DND-41 (cell line): ENCODE data around the gene TRPM1.

ENCODE experiments used
- ATAC-seq: fragments of 200-7000 bp; cut with Tn5 transposase; 3 replicates; pipeline ENCODE4 v1.9.1; 2021; ENCODE audit warnings: low read depth; ENCODE audit not compliant: insufficient read depth
- DNase-seq: peaks from one replicate; pipeline ENCODE4 v3.0.0-alpha.2; 2020
- H2AFZ ChIP-seq: 2 replicates; pipeline ENCODE4 v1.6.0; 2012; ENCODE audit warnings: low read depth, low read length
- H3K27ac ChIP-seq: 2 replicates; pipeline ENCODE4 v1.5.1; 2012; ENCODE audit warnings: low read length, inconsistent platforms
- H3K27me3 ChIP-seq: fragments of 200-600 bp; sonication (generic); 2 replicates; pipeline ENCODE4 v1.6.0; 2012; ENCODE audit warnings: low read length, mild to moderate bottlenecking, inconsistent platforms; ENCODE audit not compliant: insufficient read depth, poor library complexity
- H3K36me3 ChIP-seq: 2 replicates; pipeline ENCODE4 v1.5.1; 2012; ENCODE audit warnings: low read length, inconsistent platforms; ENCODE audit not compliant: insufficient read depth
- H3K4me1 ChIP-seq: 2 replicates; pipeline ENCODE4 v1.5.1; 2012; ENCODE audit warnings: mild to moderate bottlenecking, low read length; ENCODE audit not compliant: insufficient read depth
- H3K4me2 ChIP-seq: 2 replicates; pipeline ENCODE4 v1.6.0; 2012; ENCODE audit warnings: mild to moderate bottlenecking, moderate library complexity, low read length, inconsistent platforms; ENCODE audit not compliant: insufficient read depth
- H3K4me3 ChIP-seq, 2 experiments: fragments of 200-600 bp in 1 of 2; shearing (Covaris generic) in 1 of 2; 2 replicates each; pipeline ENCODE4 v1.5.1; 2012 to 2016; ENCODE audit warnings: inconsistent platforms in 2 of 2, low read length in 2 of 2, mild to moderate bottlenecking in 2 of 2, low read depth in 1 of 2, moderate library complexity in 1 of 2
- H3K79me2 ChIP-seq: 2 replicates; pipeline ENCODE4 v1.6.0; 2012; ENCODE audit warnings: low read length, inconsistent platforms; ENCODE audit not compliant: insufficient read depth
- H3K9ac ChIP-seq: 2 replicates; pipeline ENCODE4 v1.6.0; 2012; ENCODE audit warnings: low read depth, mild to moderate bottlenecking, inconsistent platforms, low read length, moderate library complexity
- H3K9me3 ChIP-seq: 2 replicates; pipeline ENCODE4 v1.5.1; 2012; ENCODE audit warnings: low read length, moderate library complexity, mild to moderate bottlenecking, inconsistent platforms; ENCODE audit not compliant: insufficient read depth, severe bottlenecking
- H4K20me1 ChIP-seq: 2 replicates; pipeline ENCODE4 v1.6.0; 2012; ENCODE audit warnings: low read length; ENCODE audit not compliant: insufficient read depth
- CTCF ChIP-seq: IDR thresholded peaks from 2 replicates; pipeline ENCODE4 v1.5.1; 2012; ENCODE audit warnings: borderline replicate concordance, low read length, moderate library complexity, mild to moderate bottlenecking; ENCODE audit not compliant: poor library complexity, severe bottlenecking; ENCODE audit errors: extremely low read depth
- EZH2 ChIP-seq: IDR thresholded peaks from 3 replicates; pipeline ENCODE4 v1.6.1; 2012; ENCODE audit warnings: borderline replicate concordance, low read depth, mild to moderate bottlenecking, moderate library complexity, low read length, inconsistent platforms; ENCODE audit not compliant: severe bottlenecking

The TRPM1 gene

GRCh38 chr15:31133890-31134289 lies 32.4 kb upstream of the TRPM1 start:
- no peaks in the 10 kb centered on the region for H3K79me2 ChIP-seq
- H3K4me3 ChIP-seq = no peak overlapping the region
- H3K9me3 ChIP-seq = no peaks in the 10 kb centered on the region
- ATAC-seq = no peak
- H3K4me2 ChIP-seq = no peak overlapping the region
- no peak overlapping the region for H3K27ac ChIP-seq
- no peak overlapping the region for H2AFZ ChIP-seq
- H3K36me3 ChIP-seq = no peaks in the 10 kb centered on the region
- H3K4me1 ChIP-seq = peaks cover 8% of the 10 kb centered on the region; the same call in 1 of the 2 replicates
- no peaks in the 10 kb centered on the region for H3K27me3 ChIP-seq
- DNase-seq = no peak
- H4K20me1 ChIP-seq = no peaks in the 10 kb centered on the region
- H3K9ac ChIP-seq = no peak overlapping the region
- TF ChIP-seq CTCF (no peak), EZH2 (no peak)

- Histone ChIP-seq H3K4me1 (peaks cover 8% of the 10 kb centered on the region; the same call in 1 of the 2 replicates), H3K9ac (no peak overlapping the region), H4K20me1 (no peaks in the 10 kb centered on the region), H3K27ac (no peak overlapping the region), H3K36me3 (no peaks in the 10 kb centered on the region), H2AFZ (no peak overlapping the region), H3K4me3 (no peak overlapping the region), H3K9me3 (no peaks in the 10 kb centered on the region), H3K4me2 (no peak overlapping the region), H3K79me2 (no peaks in the 10 kb centered on the region), H3K27me3 (no peaks in the 10 kb centered on the region)
- TF ChIP-seq CTCF (no peak), EZH2 (no peak)
- no peak for DNase-seq
- ATAC-seq = no peak
Measured at GRCh38 chr15:31131853-31132375, 30.4 kb upstream of the TRPM1 start.

- no peaks in the 10 kb centered on the region for H3K79me2 ChIP-seq
- H3K27ac ChIP-seq = no peak overlapping the region
- peaks cover 8% of the 10 kb centered on the region; the same call in 1 of the 2 replicates for H3K4me1 ChIP-seq
- no peak overlapping the region for H3K4me3 ChIP-seq
- no peak overlapping the region for H2AFZ ChIP-seq
- no peaks in the 10 kb centered on the region for H3K9me3 ChIP-seq
- H3K27me3 ChIP-seq = no peaks in the 10 kb centered on the region
- ATAC-seq (no peak), DNase-seq (no peak)
- H3K9ac ChIP-seq = no peak overlapping the region
- no peak overlapping the region for H3K4me2 ChIP-seq
- TF ChIP-seq CTCF (no peak), EZH2 (no peak)
- no peaks in the 10 kb centered on the region for H3K36me3 ChIP-seq
- no peaks in the 10 kb centered on the region for H4K20me1 ChIP-seq
Measured at GRCh38 chr15:31130576-31131237, 29.2 kb upstream of the TRPM1 start.
